MM.1S (cell line): ENCODE results near the gene DCST2.

ENCODE experiments used
- DNase-seq: peaks from one replicate; pipeline ENCODE4 v3.0.0-alpha.2; 2015
- H2AFZ ChIP-seq: fragments of 300-600 bp; sonication (generic); 2 replicates; pipeline ENCODE4 v1.6.0; 2016; ENCODE audit warnings: antibody characterized with exemption, low read length
- H3F3A ChIP-seq: fragments of 300-600 bp; sonication (generic); 2 replicates; pipeline ENCODE4 v1.6.1; 2016; ENCODE audit warnings: mild to moderate bottlenecking, antibody characterized with exemption, low read length, moderate library complexity, mixed read lengths; ENCODE audit not compliant: insufficient read depth
- H3K27ac ChIP-seq: fragments of 300-600 bp; sonication (generic); 2 replicates; pipeline ENCODE4 v1.5.1; 2016; ENCODE audit warnings: mild to moderate bottlenecking, low read length
- H3K27me3 ChIP-seq: fragments of 300-600 bp; sonication (generic); replicated peaks from 2 replicates; pipeline ENCODE4 v1.6.0; 2016; ENCODE audit warnings: low read length; ENCODE audit not compliant: insufficient read depth
- H3K36me3 ChIP-seq: fragments of 300-600 bp; sonication (generic); replicated peaks from 2 replicates; pipeline ENCODE4 v1.6.1; 2016; ENCODE audit warnings: mild to moderate bottlenecking, low read length, mixed read lengths; ENCODE audit not compliant: insufficient read depth
- H3K4me1 ChIP-seq: fragments of 300-600 bp; sonication (generic); 2 replicates; pipeline ENCODE4 v1.6.1; 2016; ENCODE audit warnings: low read length, mixed read lengths
- H3K4me2 ChIP-seq: fragments of 300-600 bp; sonication (generic); 2 replicates; pipeline ENCODE4 v1.6.0; 2016; ENCODE audit warnings: low read depth, low read length
- H3K4me3 ChIP-seq: fragments of 300-600 bp; sonication (generic); 2 replicates; pipeline ENCODE4 v1.5.1; 2016; ENCODE audit warnings: low read length, mixed read lengths
- H3K79me2 ChIP-seq: fragments of 300-600 bp; sonication (generic); 2 replicates; pipeline ENCODE4 v1.6.1; 2016; ENCODE audit warnings: mixed run types, low read length, mixed read lengths
- H3K9ac ChIP-seq: fragments of 300-600 bp; sonication (generic); 2 replicates; pipeline ENCODE4 v1.6.1; 2016; ENCODE audit warnings: low read length, mixed read lengths
- H3K9me2 ChIP-seq: fragments of 300-600 bp; sonication (generic); replicated peaks from 2 replicates; pipeline ENCODE4 v1.6.1; 2016; ENCODE audit warnings: mild to moderate bottlenecking, low read length, mixed read lengths; ENCODE audit not compliant: insufficient read depth
- H3K9me3 ChIP-seq: fragments of 300-600 bp; sonication (generic); replicated peaks from 2 replicates; pipeline ENCODE4 v1.6.1; 2016; ENCODE audit warnings: mild to moderate bottlenecking, low read length, mixed read lengths; ENCODE audit not compliant: insufficient read depth
- H4K20me1 ChIP-seq: fragments of 300-600 bp; sonication (generic); 2 replicates; pipeline ENCODE4 v1.6.1; 2016; ENCODE audit warnings: mild to moderate bottlenecking, low read length, moderate library complexity, mixed read lengths; ENCODE audit not compliant: insufficient read depth
- EZH2 ChIP-seq: fragments of 300-600 bp; sonication (generic); optimal IDR thresholded peaks from 2 replicates; pipeline ENCODE3; 2017; ENCODE audit warnings: low read depth, mild to moderate bottlenecking, antibody characterized with exemption, low read length, mixed read lengths
- EZH2phosphoT487 ChIP-seq: fragments of 300-600 bp; sonication (generic); IDR thresholded peaks from 2 replicates; pipeline ENCODE4 v1.6.1; 2018; ENCODE audit warnings: antibody characterized with exemption, low read length
- TF ChIP-seq, protein P1 (sequence below): fragments of 300-600 bp; sonication (generic); IDR thresholded peaks from 2 replicates; pipeline ENCODE4 v1.5.1; 2016; ENCODE audit warnings: antibody characterized with exemption, low read length, mixed read lengths

DCST2 gene

DNA sequence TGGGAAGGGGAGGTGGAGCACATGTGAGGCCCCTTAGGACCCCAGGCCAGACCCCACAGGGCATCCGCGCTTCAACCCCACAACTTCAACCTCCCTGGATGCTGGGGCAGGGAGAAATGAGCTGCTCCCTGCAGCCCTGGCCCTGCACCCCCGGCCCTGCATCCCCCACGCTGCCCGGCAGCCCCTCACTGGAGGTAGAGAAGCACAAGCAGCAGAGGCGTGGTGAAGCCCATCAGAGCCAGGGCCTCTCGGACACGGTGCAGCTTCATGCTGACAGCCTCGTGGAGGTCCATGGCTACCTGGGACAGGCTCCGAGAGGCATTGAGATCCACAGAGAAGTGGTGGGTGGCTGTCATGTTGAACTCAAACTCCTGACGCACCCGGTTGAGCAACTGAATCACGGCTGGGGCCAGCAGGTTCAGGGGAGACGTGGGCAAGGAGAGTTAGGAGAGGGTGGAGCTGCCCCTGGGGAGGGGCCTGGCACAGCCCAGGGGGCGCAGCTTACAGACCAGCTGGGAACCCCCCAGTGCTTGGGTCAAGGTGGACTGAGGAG, 3.3 kb downstream of the DCST2 start:
- no peaks in the 10 kb centered on the region for H4K20me1 ChIP-seq
- no peaks in the 10 kb centered on the region for H3K36me3 ChIP-seq
- no peak overlapping the region for H3K9ac ChIP-seq
- H3K27ac ChIP-seq = no peak overlapping the region
- no peak overlapping the region for H3K4me3 ChIP-seq
- H3K4me2 ChIP-seq = no peak overlapping the region
- no peaks in the 10 kb centered on the region for H3K9me2 ChIP-seq
- DNase-seq = no peak
- H3K4me1 ChIP-seq = no peaks in the 10 kb centered on the region
- H2AFZ ChIP-seq = no peak overlapping the region
- no peaks in the 10 kb centered on the region for H3F3A ChIP-seq
- 0 out of 2 replicates have a peak, but pooled peaks cover 8% of the 10 kb centered on the region for H3K27me3 ChIP-seq
- H3K9me3 ChIP-seq = no peaks in the 10 kb centered on the region
- H3K79me2 ChIP-seq = no peaks in the 10 kb centered on the region
- TF ChIP-seq EZH2 = no peak
- TF ChIP-seq, protein P1, sequence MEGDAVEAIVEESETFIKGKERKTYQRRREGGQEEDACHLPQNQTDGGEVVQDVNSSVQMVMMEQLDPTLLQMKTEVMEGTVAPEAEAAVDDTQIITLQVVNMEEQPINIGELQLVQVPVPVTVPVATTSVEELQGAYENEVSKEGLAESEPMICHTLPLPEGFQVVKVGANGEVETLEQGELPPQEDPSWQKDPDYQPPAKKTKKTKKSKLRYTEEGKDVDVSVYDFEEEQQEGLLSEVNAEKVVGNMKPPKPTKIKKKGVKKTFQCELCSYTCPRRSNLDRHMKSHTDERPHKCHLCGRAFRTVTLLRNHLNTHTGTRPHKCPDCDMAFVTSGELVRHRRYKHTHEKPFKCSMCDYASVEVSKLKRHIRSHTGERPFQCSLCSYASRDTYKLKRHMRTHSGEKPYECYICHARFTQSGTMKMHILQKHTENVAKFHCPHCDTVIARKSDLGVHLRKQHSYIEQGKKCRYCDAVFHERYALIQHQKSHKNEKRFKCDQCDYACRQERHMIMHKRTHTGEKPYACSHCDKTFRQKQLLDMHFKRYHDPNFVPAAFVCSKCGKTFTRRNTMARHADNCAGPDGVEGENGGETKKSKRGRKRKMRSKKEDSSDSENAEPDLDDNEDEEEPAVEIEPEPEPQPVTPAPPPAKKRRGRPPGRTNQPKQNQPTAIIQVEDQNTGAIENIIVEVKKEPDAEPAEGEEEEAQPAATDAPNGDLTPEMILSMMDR = no peak
- TF ChIP-seq EZH2phosphoT487 = no peak

DNA sequence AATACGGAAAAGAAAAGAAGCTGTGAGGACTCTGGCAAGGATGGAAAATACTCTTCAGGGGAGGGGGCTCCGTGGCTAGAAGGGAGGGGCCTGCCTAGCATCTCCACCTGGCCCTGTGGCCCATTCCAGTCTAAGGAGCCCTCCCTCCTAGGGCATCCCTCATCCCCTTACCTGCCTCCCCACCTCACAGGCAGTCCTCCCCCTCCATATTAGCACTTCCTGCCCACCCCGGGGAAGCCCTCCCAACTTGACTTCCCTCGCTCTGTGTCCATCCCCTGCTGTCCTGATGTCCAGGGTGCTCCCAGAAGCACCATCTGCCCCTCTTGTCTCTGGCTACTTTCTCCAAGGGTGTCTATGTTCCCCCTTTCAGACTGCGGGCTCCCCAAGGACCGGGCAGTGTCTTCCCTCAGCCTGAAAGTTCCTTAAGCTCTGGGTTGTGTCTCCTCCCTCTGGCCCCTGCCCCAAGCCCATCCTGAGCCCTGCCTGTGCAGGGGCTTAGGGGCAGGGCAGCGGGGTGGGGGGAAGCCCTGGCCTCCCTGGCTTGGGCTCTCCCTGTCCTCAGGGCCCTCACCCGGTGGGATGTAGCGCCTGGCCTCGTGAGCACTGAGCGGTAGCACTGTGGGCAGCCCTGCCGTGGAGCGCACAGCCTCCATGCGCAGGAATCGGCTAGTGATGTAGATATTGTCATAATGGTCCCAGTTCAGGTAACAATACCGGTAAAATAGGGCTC, 3.9 kb downstream of the DCST2 start:
- Histone ChIP-seq H3K36me3 (no peaks in the 10 kb centered on the region), H3K9ac (no peak overlapping the region), H3K79me2 (no peaks in the 10 kb centered on the region), H3K4me2 (no peak overlapping the region), H3K9me3 (no peaks in the 10 kb centered on the region), H4K20me1 (no peaks in the 10 kb centered on the region), H3K9me2 (no peaks in the 10 kb centered on the region), H3F3A (no peaks in the 10 kb centered on the region), H2AFZ (no peak overlapping the region), H3K4me1 (no peaks in the 10 kb centered on the region), H3K27me3 (0 out of 2 replicates have a peak, but pooled peaks cover 8% of the 10 kb centered on the region), H3K4me3 (no peak overlapping the region), H3K27ac (no peak overlapping the region)
- no peak for DNase-seq
- TF ChIP-seq EZH2 = no peak
- TF ChIP-seq EZH2phosphoT487 = no peak
- TF ChIP-seq, protein P1 = no peak

DNA sequence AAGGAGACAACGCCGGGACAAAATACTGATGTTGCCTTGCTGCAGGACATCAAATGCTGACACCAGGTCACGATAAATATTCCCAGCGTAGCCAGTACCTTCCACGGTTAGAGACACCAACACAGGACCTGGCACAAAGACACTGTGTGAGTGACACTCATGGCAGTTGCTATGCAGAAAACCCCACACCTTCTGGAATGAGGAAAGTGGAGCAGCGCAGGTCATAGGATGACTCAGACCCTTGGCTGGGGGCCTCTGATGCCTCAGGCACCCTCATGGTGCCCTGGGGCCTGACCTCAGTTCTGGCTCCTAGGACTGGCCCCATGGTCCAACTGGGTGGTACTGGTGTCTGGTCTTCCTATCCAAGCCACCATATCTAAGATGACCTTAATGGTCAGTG, 7.0 kb downstream of the DCST2 start:
- H3K79me2 ChIP-seq = no peaks in the 10 kb centered on the region
- no peak for DNase-seq
- H3K9ac ChIP-seq = no peak overlapping the region
- no peak overlapping the region for H2AFZ ChIP-seq
- H3K27ac ChIP-seq = no peak overlapping the region
- H4K20me1 ChIP-seq = no peaks in the 10 kb centered on the region
- no peaks in the 10 kb centered on the region for H3K9me3 ChIP-seq
- H3K4me1 ChIP-seq = no peaks in the 10 kb centered on the region
- H3K9me2 ChIP-seq = no peaks in the 10 kb centered on the region
- H3K36me3 ChIP-seq = no peaks in the 10 kb centered on the region
- no peaks in the 10 kb centered on the region for H3F3A ChIP-seq
- no peak for TF ChIP-seq EZH2
- TF ChIP-seq, protein P1 = no peak
- no peak for TF ChIP-seq EZH2phosphoT487
- H3K4me3 ChIP-seq = no peak overlapping the region
- H3K4me2 ChIP-seq = no peak overlapping the region
- 0 out of 2 replicates have a peak, but pooled peaks cover 2% of the 10 kb centered on the region for H3K27me3 ChIP-seq
